COR-L47 (cell line): ENCODE data around the gene PPM1A.
A peak's percentile ranks its signal among the peaks of the same experiment; 100 is the strongest.
"Not testable (repeated sequence)": the region's sequence is repeated elsewhere in the genome, so short reads cannot be mapped to it uniquely, and the experiment has no call there.

Source experiments
- DNase-seq: peaks from one replicate; lab custom pipeline; 2025; lab: John Stamatoyannopoulos, UW

The PPM1A gene

GRCh38 chr14:60266021-60266937, 17.3 kb downstream of the PPM1A start:
- DNase-seq = no peak

GRCh38 chr14:60272177-60272576, 23.2 kb downstream of the PPM1A start:
- no peak for DNase-seq

DNA sequence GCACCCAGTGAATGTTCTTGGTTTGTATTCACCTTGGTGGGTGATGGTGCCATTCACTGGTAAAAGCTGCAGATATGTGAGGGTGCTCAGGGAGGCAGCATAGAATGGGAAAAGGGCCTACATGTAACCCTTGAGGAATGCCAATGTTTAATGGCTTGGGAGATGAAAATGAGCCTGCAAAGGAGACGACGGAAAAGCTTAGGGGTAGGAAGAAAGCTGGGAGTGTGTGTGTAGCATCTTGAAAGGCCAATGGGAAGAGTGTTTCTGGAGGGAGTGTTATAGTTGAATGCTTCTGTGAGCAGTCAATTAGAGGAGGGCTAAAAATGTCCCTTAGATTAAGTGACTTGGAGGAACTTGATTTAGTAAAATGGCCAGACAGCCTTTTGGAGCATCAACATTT, 24.9 kb downstream of the PPM1A start:
- no peak for DNase-seq

DNA sequence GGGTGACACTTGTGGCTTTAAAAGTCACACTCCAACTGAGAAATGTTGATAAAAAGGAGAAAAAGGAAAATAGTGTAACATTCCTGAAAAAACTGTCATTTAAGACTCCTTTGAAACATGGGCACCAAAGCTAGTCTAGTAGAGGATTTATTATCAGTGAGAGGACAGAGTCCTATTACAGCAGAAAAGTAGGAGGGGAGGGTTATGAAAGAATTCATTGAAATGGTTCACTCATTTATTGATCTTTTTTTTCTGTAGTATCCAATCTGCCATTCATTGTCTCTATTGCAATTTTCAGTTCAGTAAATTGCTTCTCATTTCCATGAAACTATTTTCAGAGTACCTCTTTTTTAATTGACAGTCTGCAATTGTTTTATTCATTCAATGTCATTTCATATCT, 25.4 kb downstream of the PPM1A start:
- DNase-seq = no peak

GRCh38 chr14:60275932-60276331, 26.9 kb downstream of the PPM1A start:
- DNase-seq = no peak

DNA sequence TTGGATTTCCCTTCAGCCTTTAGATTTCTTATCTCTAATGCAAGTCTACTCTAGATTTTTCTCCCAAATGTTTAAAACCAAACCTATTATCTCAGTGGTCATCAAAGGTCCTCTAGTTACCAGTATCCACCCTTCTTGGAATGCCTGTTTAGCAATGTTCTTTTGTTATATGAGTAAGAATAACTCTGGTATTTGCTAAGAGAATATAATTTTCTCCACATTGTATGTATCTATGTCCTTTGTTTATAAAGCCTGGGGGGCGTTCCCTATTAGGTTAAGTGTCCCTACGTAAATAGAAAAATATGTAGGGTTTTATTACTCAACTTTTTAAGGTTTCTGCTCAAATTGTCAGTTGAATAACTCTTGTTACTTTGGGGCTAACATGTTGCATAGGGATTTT, 27.3 kb downstream of the PPM1A start:
- DNase-seq = no peak

- no peak for DNase-seq
Observed at GRCh38 chr14:60277605-60278190, 28.7 kb downstream of the PPM1A start.

DNA sequence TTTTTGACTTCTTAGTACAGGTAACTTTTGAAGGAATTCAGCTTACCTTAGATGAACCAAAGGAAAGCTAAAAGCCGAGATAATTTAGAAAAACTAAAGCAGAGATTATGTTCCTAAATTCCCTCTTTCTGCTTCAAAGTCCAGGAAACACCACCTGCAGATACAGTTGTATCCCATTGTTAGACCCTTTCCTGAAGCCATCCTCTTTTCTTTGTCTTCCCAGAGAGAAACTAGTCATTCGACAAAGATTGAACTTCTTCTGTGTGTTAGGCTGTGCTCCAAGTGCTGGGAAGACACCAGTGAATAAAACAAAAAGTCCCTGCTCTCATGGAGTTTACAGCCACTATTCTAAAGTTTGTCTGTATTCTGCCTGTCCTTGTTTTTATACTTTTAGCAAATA, 29.3 kb downstream of the PPM1A start:
- no peak for DNase-seq

- DNase-seq = no peak
Observed at GRCh38 chr14:60287452-60287851, 38.4 kb downstream of the PPM1A start.

- DNase-seq = no peak
Observed at GRCh38 chr14:60288279-60288678, 39.3 kb downstream of the PPM1A start.

DNA sequence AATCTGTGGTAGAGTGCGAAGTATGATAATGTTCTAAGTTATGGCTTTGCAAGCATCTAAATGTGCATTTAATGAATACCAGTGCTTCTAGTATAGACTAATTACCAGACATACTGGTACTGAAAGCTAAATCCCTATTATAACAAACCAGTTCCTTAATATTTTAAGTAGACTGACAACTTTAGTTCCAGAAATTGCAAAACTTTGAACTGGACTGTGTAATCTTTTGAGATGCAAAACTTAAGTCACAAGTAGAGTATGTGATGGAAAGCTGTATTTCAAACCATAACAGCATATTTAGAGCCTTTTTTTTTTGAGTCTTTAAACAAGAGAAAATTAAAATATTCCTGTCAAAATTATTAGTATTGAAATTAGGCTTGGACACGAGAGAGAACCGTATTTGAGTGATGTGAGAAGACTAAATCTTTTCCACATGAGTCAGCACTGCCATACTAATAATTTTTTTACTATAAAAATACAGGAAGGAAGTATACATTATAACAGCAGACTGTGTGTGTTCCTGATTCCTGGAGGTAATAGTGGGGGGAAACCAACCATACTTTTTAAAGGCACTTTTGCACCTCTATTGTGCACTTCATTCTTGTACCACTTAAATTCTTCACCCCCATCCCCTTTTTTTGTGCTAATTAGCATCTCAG, 45.5 kb downstream of the PPM1A start:
- DNase-seq = no peak

DNA sequence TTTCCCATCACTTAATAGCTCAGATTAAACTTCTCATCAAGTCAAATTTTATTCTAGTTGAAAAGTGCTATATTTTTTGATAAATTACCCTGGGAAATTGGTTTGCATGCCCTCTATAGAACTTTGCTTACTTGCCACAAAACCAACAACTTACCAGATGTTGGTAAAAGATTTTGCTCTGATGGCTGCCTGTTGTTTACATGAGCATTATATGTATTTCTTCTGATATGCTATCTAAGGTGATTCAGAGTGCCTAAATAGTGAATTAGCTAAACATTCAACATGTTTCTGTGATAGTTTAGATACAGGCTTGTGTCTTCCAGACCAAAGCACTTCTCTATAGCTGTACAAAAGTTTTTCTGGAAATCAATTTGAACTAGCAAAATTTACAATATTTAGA, 51.0 kb downstream of the PPM1A start:
- DNase-seq = no peak

- no peak for DNase-seq
Observed at GRCh38 chr14:60301685-60302084, 52.7 kb downstream of the PPM1A start.

- no peak for DNase-seq
Observed at GRCh38 chr14:60302663-60303062, 53.6 kb downstream of the PPM1A start.

DNA sequence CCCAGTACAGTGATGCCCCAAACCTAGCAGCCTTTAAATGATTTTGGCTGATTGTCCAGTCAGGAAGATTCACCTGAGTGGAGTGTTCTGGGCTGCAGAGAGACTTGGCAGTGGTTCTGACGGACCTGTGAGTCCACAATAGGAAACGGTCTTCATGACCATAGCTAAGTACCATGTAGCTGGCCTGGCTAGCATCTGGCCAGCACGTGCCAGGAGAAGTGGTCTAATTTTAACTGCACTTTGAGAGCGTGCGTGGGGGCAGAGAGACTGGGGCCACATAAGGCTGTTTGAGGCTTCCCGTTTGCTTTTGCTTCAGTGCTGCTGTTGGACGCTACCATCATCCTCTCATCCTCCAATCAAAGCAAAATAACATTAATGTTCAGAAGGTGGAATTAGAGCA, 54.7 kb downstream of the PPM1A start:
- no peak for DNase-seq

DNA sequence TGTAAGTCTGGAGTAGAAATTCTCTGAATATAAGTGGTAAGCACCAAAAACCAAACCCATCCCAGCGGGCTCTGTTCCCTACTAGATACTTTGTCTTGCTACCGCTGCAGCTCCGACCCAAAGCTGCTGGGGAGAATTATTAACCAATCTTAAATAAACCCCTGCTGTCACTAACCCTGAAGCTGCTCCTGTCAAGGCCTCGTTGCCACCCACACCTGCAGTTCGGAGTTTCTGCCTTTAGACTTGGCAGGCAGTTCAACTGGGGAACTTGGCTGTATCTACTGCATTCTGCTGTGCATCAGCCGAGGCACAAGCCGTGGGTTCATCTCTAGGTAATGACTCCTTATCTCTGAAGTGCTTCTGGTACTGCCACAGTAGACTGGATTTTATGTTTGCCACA, 55.5 kb downstream of the PPM1A start:
- no peak for DNase-seq

DNA sequence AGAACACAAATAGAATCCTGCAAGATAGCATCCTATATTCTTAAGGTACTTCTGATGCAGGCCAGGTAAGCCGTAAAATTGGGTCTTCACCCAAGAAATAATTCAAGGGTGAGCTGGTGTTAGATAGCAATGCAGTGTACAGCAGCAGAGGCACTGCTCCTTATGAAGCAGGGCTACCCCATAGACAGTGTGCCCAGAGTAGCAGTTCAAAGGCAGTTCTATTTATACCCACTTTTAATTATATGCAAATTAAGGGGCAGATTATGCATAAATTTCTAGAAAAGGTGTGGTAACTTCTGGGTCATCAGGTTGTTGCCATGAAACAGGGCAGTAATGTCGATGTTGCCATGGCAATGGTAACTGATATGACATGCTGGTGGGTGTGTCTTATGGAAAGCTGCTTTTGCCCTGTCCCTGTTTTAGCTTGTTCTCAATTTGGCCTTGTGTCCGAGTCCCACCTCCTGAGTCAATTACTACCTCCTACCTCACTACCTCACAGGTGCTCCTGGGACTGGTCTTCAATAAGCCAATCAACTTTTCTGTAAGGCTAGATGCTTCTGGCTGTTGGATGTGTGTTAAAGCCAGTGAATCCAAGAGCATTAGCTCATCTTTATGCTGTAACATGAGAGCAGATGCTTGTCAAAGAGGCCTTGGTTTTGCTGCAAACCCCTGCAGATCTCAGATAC, 61.0 kb downstream of the PPM1A start:
- peak; percentile 12 for DNase-seq

GRCh38 chr14:60311417-60311816, 62.4 kb downstream of the PPM1A start:
- DNase-seq = no peak

DNA sequence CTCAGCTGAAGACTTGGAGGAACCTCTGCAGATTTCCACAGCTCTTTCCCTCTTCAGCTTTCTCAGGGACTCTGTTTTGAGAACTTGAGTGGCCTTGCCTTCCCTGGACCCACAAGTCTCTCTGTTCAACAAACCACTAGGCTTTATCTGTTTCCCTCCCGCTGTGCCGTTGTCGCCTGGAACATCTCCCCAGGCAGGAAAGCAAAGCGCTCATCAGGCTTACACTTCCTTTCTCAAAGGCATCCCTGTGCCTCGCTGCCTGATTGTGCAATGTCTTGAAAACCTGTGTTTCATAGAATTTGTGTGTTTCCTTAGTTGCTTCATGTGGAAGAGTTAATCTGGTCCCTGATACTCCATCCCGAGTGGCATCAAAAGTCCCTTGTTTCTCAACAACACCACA, 64.1 kb downstream of the PPM1A start:
- no peak for DNase-seq

- no peak for DNase-seq
Observed at GRCh38 chr14:60315196-60315990, 66.4 kb downstream of the PPM1A start.

GRCh38 chr14:60317609-60318008, 68.6 kb downstream of the PPM1A start:
- peak; percentile 75 for DNase-seq

- DNase-seq = not testable (repeated sequence)
Observed at GRCh38 chr14:60320860-60321259, 71.8 kb downstream of the PPM1A start.
